Endothelial cell (in vitro differentiated cells): ENCODE measurements around the gene ANKFN1. TPM values are rescaled to one million over a fixed set of nuclear protein-coding genes. Genes with fewer than 3 reads are reported as not detected.

Source experiments
- DNase-seq: peaks from one replicate; pipeline ENCODE4 v3.0.0; 2021; ENCODE audit warnings: low spot score
- H3K27ac Mint-ChIP-seq: one replicate; pipeline ENCODE4 v1.8.0; 2021; ENCODE audit warnings: mixed read lengths, inconsistent platforms; ENCODE audit not compliant: unreplicated experiment
- H3K27me3 Mint-ChIP-seq: one replicate; pipeline ENCODE4 v1.8.0; 2021; ENCODE audit warnings: mild to moderate bottlenecking, moderate library complexity, mixed read lengths, inconsistent platforms; ENCODE audit not compliant: unreplicated experiment
- H3K36me3 Mint-ChIP-seq: one replicate; pipeline ENCODE4 v1.8.0; 2021; ENCODE audit warnings: mild to moderate bottlenecking, low read depth, mixed read lengths, inconsistent platforms; ENCODE audit not compliant: unreplicated experiment
- H3K4me1 Mint-ChIP-seq: one replicate; pipeline ENCODE4 v1.8.0; 2021; ENCODE audit warnings: mild to moderate bottlenecking, mixed read lengths, inconsistent platforms; ENCODE audit not compliant: unreplicated experiment
- H3K4me3 Mint-ChIP-seq: one replicate; pipeline ENCODE4 v1.8.0; 2021; ENCODE audit warnings: mild to moderate bottlenecking, mixed read lengths, inconsistent platforms; ENCODE audit not compliant: unreplicated experiment
- H3K9me3 Mint-ChIP-seq: one replicate; pipeline ENCODE4 v1.8.0; 2021; ENCODE audit warnings: mixed read lengths, inconsistent platforms; ENCODE audit not compliant: unreplicated experiment
- CTCF ChIP-seq: fragments of 200-600 bp; sonication (generic); IDR thresholded peaks from one replicate; pipeline ENCODE4 v1.5.0; 2021; ENCODE audit warnings: antibody characterized with exemption; ENCODE audit not compliant: unreplicated experiment
- long read RNA-seq: library from polyadenylated mRNA; unstranded; transcript quantifications from one replicate; pipeline ENCODE4 v2.0.0, GENCODE V29; 2020; ENCODE audit not compliant: unreplicated experiment
- total RNA-seq: library from RNA; stranded (reverse); fragmentation: NEBNext Ultra II Directional; extraction: Animal tissue kit (Norgen Biotek cat#: 25700); gene quantifications from one replicate; pipeline ENCODE4 v1.2.1, GENCODE V29; 2021; ENCODE audit not compliant: unreplicated experiment

The ANKFN1 gene
- total RNA-seq, result not detected
- long read RNA-seq, result 0 reads

GRCh38 chr17:56152874-56153602, at the start of gene ANKFN1:
Gene ANKFN1 (plus strand): TSS chr17:56153475. CDS start chr17:56212668, 59,193 bp downstream.
- Mint-ChIP-seq H3K27ac (no peak within 1 kb of the TSS), H3K4me1 (no peaks in the 10 kb centered on the region), H3K4me3 (no peak within 1 kb of the TSS), H3K27me3 (no peaks in the 10 kb centered on the region), H3K9me3 (no peaks in the 10 kb centered on the region), H3K36me3 (no peaks in the 10 kb centered on the region)
- DNase-seq, result no peak
- TF ChIP-seq CTCF, result no peak

GRCh38 chr17:56108811-56109284, 44.4 kb upstream of the ANKFN1 start:
- Mint-ChIP-seq H3K27me3 (peaks cover 1% of the 10 kb centered on the region), H3K9me3 (no peaks in the 10 kb centered on the region), H3K4me1 (no peaks in the 10 kb centered on the region), H3K4me3 (no peak overlapping the region), H3K36me3 (no peaks in the 10 kb centered on the region), H3K27ac (no peak overlapping the region)
- no peak for DNase-seq
- TF ChIP-seq CTCF, result no peak

- Mint-ChIP-seq H3K27me3 (peaks cover 1% of the 10 kb centered on the region), H3K9me3 (no peaks in the 10 kb centered on the region), H3K4me1 (no peaks in the 10 kb centered on the region), H3K4me3 (no peak overlapping the region), H3K27ac (no peak overlapping the region), H3K36me3 (no peaks in the 10 kb centered on the region)
- TF ChIP-seq CTCF, result no peak
- DNase-seq, result no peak
Observed at GRCh38 chr17:56109836-56110235, 43.4 kb upstream of the ANKFN1 start.

- H3K36me3 Mint-ChIP-seq, result no peaks in the 10 kb centered on the region
- H3K4me1 Mint-ChIP-seq, result no peaks in the 10 kb centered on the region
- no peak for DNase-seq
- no peaks in the 10 kb centered on the region for H3K9me3 Mint-ChIP-seq
- no peak overlapping the region for H3K4me3 Mint-ChIP-seq
- TF ChIP-seq CTCF, result no peak
- no peaks in the 10 kb centered on the region for H3K27me3 Mint-ChIP-seq
- H3K27ac Mint-ChIP-seq, result no peak overlapping the region
Observed at GRCh38 chr17:56110463-56111135, 42.7 kb upstream of the ANKFN1 start.
